B cell (primary cell): ENCODE data around the gene TMEM223. TPM values are rescaled to one million over a fixed set of nuclear protein-coding genes. Genes with fewer than 3 reads are reported as not detected.

Experiments
- ATAC-seq: fragments of 200-7000 bp; cut with Tn5 transposase; one replicate; pipeline ENCODE4 v1.10.0; 2021; ENCODE audit warnings: low read depth, mild to moderate bottlenecking, moderate number of reproducible peaks, moderate library complexity
- CTCF ChIA-PET: fragments of 350-600 bp; sonication (Branson Sonifier 250); formaldehyde crosslinking; loops from one replicate; lab custom pipeline; 2021; ENCODE audit warnings: antibody characterized with exemption, inconsistent platforms; lab: Charles Lee
- POLR2A ChIA-PET: fragments of 350-600 bp; sonication (Branson Sonifier 250); formaldehyde crosslinking; loops from one replicate; lab custom pipeline; 2021; ENCODE audit warnings: antibody characterized with exemption; lab: Charles Lee
- DNase-seq: peaks from one replicate; pipeline ENCODE4 v3.0.0; 2013
- H2AFZ ChIP-seq: 2 replicates; pipeline ENCODE4 v1.6.1; 2012; ENCODE audit warnings: mild to moderate bottlenecking, low read depth, low read length; ENCODE audit not compliant: insufficient read depth, poor library complexity, severe bottlenecking
- H3K27ac ChIP-seq, 2 donors: 1 replicate in 1 of 2; 2 replicates in 1 of 2; pipeline ENCODE4 v1.5.1; 2012 to 2013; ENCODE audit warnings: low read length in 2 of 2, mild to moderate bottlenecking in 2 of 2, moderate library complexity in 1 of 2
- H3K27me3 ChIP-seq, 4 experiments: fragments of 200-600 bp in 1 of 4; sonication (generic) in 1 of 4; replicated peaks in 1 of 4; 1 replicate in 2 of 4; 2 replicates in 2 of 4; pipeline versions ENCODE4 v1.6.1 to v1.7.0; 2013 to 2016; ENCODE audit warnings: low read length in 3 of 4, mild to moderate bottlenecking in 2 of 4, mixed read lengths in 1 of 4, moderate library complexity in 1 of 4; ENCODE audit not compliant: insufficient read depth in 4 of 4, control insufficient read depth in 3 of 4; ENCODE audit errors: control extremely low read depth in 1 of 4
- H3K36me3 ChIP-seq, 2 experiments: replicated peaks in 1 of 2; 1 replicate in 1 of 2; 2 replicates in 1 of 2; pipeline versions ENCODE4 v1.6.1 to v1.7.1; 2013; ENCODE audit warnings: low read length in 1 of 2; ENCODE audit not compliant: insufficient read depth in 2 of 2, control insufficient read depth in 1 of 2; ENCODE audit errors: control extremely low read depth in 1 of 2, extremely low read depth in 1 of 2
- H3K4me1 ChIP-seq, 2 donors: fragments of 200-600 bp in 1 of 2; sonication (generic) in 1 of 2; 1 replicate in 1 of 2; 2 replicates in 1 of 2; pipeline versions ENCODE4 v1.5.1 to v1.6.1; 2013 to 2017; ENCODE audit warnings: low read length in 2 of 2; ENCODE audit not compliant: control insufficient read depth in 2 of 2, insufficient read depth in 2 of 2
- H3K4me2 ChIP-seq: replicated peaks from 2 replicates; pipeline ENCODE3; 2012; ENCODE audit warnings: mild to moderate bottlenecking, low read depth, low read length; ENCODE audit not compliant: poor library complexity, severe bottlenecking
- H3K4me3 ChIP-seq, 5 experiments: fragments of 200-600 bp in 1 of 5; sonication (generic) in 1 of 5; 1 replicate in 3 of 5; 2 replicates in 2 of 5; pipeline versions ENCODE4 v1.5.1 to v1.7.0; 2011 to 2016; ENCODE audit warnings: low read length in 4 of 5, mild to moderate bottlenecking in 4 of 5, low read depth in 2 of 5, control low read depth in 1 of 5, moderate library complexity in 1 of 5; ENCODE audit not compliant: insufficient read depth in 1 of 5; ENCODE audit errors: control extremely low read depth in 1 of 5, extremely low read depth in 1 of 5
- H3K79me2 ChIP-seq: fragments of 200-600 bp; sonication (generic); one replicate; pipeline ENCODE4 v1.6.0; 2016; ENCODE audit warnings: low read length; ENCODE audit not compliant: control insufficient read depth, insufficient read depth
- H3K9ac ChIP-seq: fragments of 200-600 bp; sonication (generic); 2 replicates; pipeline ENCODE4 v1.6.1; 2017; ENCODE audit warnings: mild to moderate bottlenecking, low read length, moderate library complexity
- H3K9me3 ChIP-seq, 3 donors: one replicate each; pipeline versions ENCODE4 v1.6.1 to v1.7.1; 2013; ENCODE audit warnings: low read length in 2 of 3; ENCODE audit not compliant: control insufficient read depth in 2 of 3, insufficient read depth in 1 of 3; ENCODE audit errors: control extremely low read depth in 1 of 3
- H4K20me1 ChIP-seq: 2 replicates; pipeline ENCODE4 v1.6.0; 2012; ENCODE audit warnings: mild to moderate bottlenecking, low read length; ENCODE audit not compliant: insufficient read depth, control insufficient read depth, poor library complexity, severe bottlenecking
- H3K27ac Mint-ChIP-seq: one replicate; pipeline ENCODE4 v1.8.0; 2021; ENCODE audit warnings: mixed read lengths
- H3K27me3 Mint-ChIP-seq: one replicate; pipeline ENCODE4 v1.8.0; 2021; ENCODE audit warnings: mixed read lengths
- H3K4me1 Mint-ChIP-seq: one replicate; pipeline ENCODE4 v1.8.0; 2021; ENCODE audit warnings: mixed read lengths
- H3K4me3 Mint-ChIP-seq: one replicate; pipeline ENCODE4 v1.8.0; 2021; ENCODE audit warnings: mixed read lengths
- H3K9me3 Mint-ChIP-seq: one replicate; pipeline ENCODE4 v1.8.0; 2022; ENCODE audit warnings: mixed read lengths; ENCODE audit not compliant: insufficient read depth
- EZH2 ChIP-seq: IDR thresholded peaks from 2 replicates; pipeline ENCODE4 v1.6.1; 2012; ENCODE audit warnings: borderline replicate concordance, low read depth, mild to moderate bottlenecking, moderate library complexity, low read length; ENCODE audit not compliant: insufficient read depth, poor library complexity, severe bottlenecking
- WGBS: methylation state at CpG from one replicate; pipeline ENCODE4 v1.1.5; 2013; ENCODE audit warnings: missing lambda C conversion rate; ENCODE audit not compliant: insufficient coverage; 5-methylcytosine and 5-hydroxymethylcytosine counted together
- intact Hi-C: fragments of 100-400 bp; cut with micrococcal nuclease; formaldehyde crosslinking; loops from one replicate; pipeline ENCODE4 v1.10.0; 2022
- polyA plus RNA-seq: library from polyadenylated mRNA; depleted of rRNA; stranded (reverse); fragments of >200 nt; gene quantifications from 2 replicates; pipeline ENCODE4 v1.2.3, GENCODE V29; 2012
- total RNA-seq, 2 donors: library from RNA; stranded (reverse); fragments of 120-200 nt in 1 of 2; gene quantifications; 1 replicate in 1 of 2; 2 replicates in 1 of 2; pipeline versions ENCODE4 v1.2.3 to v1.2.4, GENCODE V29; 2013 to 2022
- TF ChIP-seq, protein P1 (sequence below): fragments of 200-600 bp; IDR thresholded peaks from one replicate; pipeline ENCODE4 v1.8.0; 2022; ENCODE audit warnings: antibody characterized with exemption, mild to moderate bottlenecking

Gene TMEM223
- total and polyA plus RNA-seq, 2 donors (not counting 1 experiment from before 2014, with no cell fraction given): 12.0 to 15.6 TPM

GRCh38 chr11:62753736-62754603 lies 37.8 kb downstream of the TMEM223 start, which contains the start of gene ZBTB3:
Gene ZBTB3 (minus strand): TSS chr11:62754160. CDS start chr11:62753664, 496 bp downstream.
- H3K4me1 ChIP-seq: peaks cover 7 to 21% of the 10 kb centered on the region in 2 donors
- H3K27me3 ChIP-seq: no peaks in the 10 kb centered on the region
- H2AFZ ChIP-seq: peak within 1 kb of the TSS; percentile 95
- H3K79me2 ChIP-seq: peaks cover 40% of the 10 kb centered on the region
- peak within 1 kb of the TSS; percentile 99 for H3K27ac Mint-ChIP-seq
- H4K20me1 ChIP-seq: peaks cover 4% of the 10 kb centered on the region
- peak within 1 kb of the TSS; percentile 80 to 84 for H3K27ac ChIP-seq
- intact Hi-C loops: loop anchor here (1.0 kb wide), 7 partner anchors 7 to 127 kb away; partner anchors contain the start of genes HNRNPUL2, INTS5, POLR2G and TMEM179B
- CTCF ChIA-PET: interaction anchor here (0.8 to 2.6 kb wide), 14 partner anchors 9 to 1550 kb away, joined by 3 to 32 read pairs (median 6); partner anchors contain the start of genes HNRNPUL2, STX5, TEX54 and TMEM179B
- peaks cover 0 to 16% of the 10 kb centered on the region in 2 experiments for H3K36me3 ChIP-seq
- no peaks in the 10 kb centered on the region for H3K9me3 ChIP-seq
- peaks cover 27% of the 10 kb centered on the region for H3K4me1 Mint-ChIP-seq
- no peak for TF ChIP-seq EZH2
- TF ChIP-seq, protein P1, sequence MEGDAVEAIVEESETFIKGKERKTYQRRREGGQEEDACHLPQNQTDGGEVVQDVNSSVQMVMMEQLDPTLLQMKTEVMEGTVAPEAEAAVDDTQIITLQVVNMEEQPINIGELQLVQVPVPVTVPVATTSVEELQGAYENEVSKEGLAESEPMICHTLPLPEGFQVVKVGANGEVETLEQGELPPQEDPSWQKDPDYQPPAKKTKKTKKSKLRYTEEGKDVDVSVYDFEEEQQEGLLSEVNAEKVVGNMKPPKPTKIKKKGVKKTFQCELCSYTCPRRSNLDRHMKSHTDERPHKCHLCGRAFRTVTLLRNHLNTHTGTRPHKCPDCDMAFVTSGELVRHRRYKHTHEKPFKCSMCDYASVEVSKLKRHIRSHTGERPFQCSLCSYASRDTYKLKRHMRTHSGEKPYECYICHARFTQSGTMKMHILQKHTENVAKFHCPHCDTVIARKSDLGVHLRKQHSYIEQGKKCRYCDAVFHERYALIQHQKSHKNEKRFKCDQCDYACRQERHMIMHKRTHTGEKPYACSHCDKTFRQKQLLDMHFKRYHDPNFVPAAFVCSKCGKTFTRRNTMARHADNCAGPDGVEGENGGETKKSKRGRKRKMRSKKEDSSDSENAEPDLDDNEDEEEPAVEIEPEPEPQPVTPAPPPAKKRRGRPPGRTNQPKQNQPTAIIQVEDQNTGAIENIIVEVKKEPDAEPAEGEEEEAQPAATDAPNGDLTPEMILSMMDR: no peak
- POLR2A ChIA-PET: interaction anchor here (0.5 to 3.9 kb wide), 33 partner anchors 8 to 1951 kb away, joined by 3 to 75 read pairs (median 6); partner anchors contain the start of genes B3GAT3, BSCL2, C11orf98 and CSKMT
- peak within 1 kb of the TSS; percentile 99 for H3K4me3 Mint-ChIP-seq
- peak within 1 kb of the TSS; percentile 81 for H3K9ac ChIP-seq
- H3K4me3 ChIP-seq: peak within 1 kb of the TSS; percentile 82 to 94 (median 86)
- no peaks in the 10 kb centered on the region for H3K9me3 Mint-ChIP-seq
- H3K4me2 ChIP-seq: peak within 1 kb of the TSS; percentile 96
- no peaks in the 10 kb centered on the region for H3K27me3 Mint-ChIP-seq
- WGBS: 2% methylated on average over 47 of the region's 47 CpGs
- ATAC-seq (peak; percentile 92), DNase-seq (peak; percentile 99)
